ENCODE results near the gene ADCY2.

ADCY2 gene

GRCh38 chr5:7848296-7848695 is 452.4 kb downstream of the ADCY2 start:
- Histone ChIP-seq H3K27me3 (ENCODE audit: control insufficient read depth, insufficient read depth, low read length) (peaks cover 34% of the 10 kb centered on the region), H3K4me3 (ENCODE audit: low read depth, low read length) (no peak overlapping the region), H3K36me3 (ENCODE audit: control insufficient read depth, insufficient read depth, low read length) (no peaks in the 10 kb centered on the region), H3K9ac (ENCODE audit: low read length) (no peak overlapping the region), H3K9me3 (ENCODE audit: control insufficient read depth, insufficient read depth, low read depth, low read length) (no peaks in the 10 kb centered on the region), H3K4me1 (ENCODE audit: control insufficient read depth, insufficient read depth, low read length) (peaks cover 6% of the 10 kb centered on the region; the same call in 1 of the 2 replicates), H3K27ac (ENCODE audit: low read depth, low read length) (no peak overlapping the region)

GRCh38 chr5:7849681-7850394 is 453.9 kb downstream of the ADCY2 start:
- H3K27ac ChIP-seq (ENCODE audit: low read depth, low read length): no peak overlapping the region
- H3K4me3 ChIP-seq (ENCODE audit: low read depth, low read length): peak overlapping the region; percentile 84
- H3K9ac ChIP-seq (ENCODE audit: low read length): peak overlapping the region; percentile 24
- peaks cover 6% of the 10 kb centered on the region; the same call in 1 of the 2 replicates for H3K4me1 ChIP-seq (ENCODE audit: control insufficient read depth, insufficient read depth, low read length)
- H3K36me3 ChIP-seq (ENCODE audit: control insufficient read depth, insufficient read depth, low read length): no peaks in the 10 kb centered on the region
- no peaks in the 10 kb centered on the region for H3K9me3 ChIP-seq (ENCODE audit: control insufficient read depth, insufficient read depth, low read depth, low read length)
- peaks cover 27% of the 10 kb centered on the region for H3K27me3 ChIP-seq (ENCODE audit: control insufficient read depth, insufficient read depth, low read length)

GRCh38 chr5:7850395-7851239 is 454.7 kb downstream of the ADCY2 start, which contains the start of gene CFAP90:
Gene CFAP90, minus strand, starts transcription at chr5:7851133. Its CDS starts 112 bp downstream, at chr5:7851021.
- H3K27me3 ChIP-seq (ENCODE audit: control insufficient read depth, insufficient read depth, low read length): peaks cover 27% of the 10 kb centered on the region
- H3K36me3 ChIP-seq (ENCODE audit: control insufficient read depth, insufficient read depth, low read length): no peaks in the 10 kb centered on the region
- no peak within 1 kb of the TSS for H3K27ac ChIP-seq (ENCODE audit: low read depth, low read length)
- H3K9me3 ChIP-seq (ENCODE audit: control insufficient read depth, insufficient read depth, low read depth, low read length): no peaks in the 10 kb centered on the region
- peaks cover 6% of the 10 kb centered on the region; the same call in 1 of the 2 replicates for H3K4me1 ChIP-seq (ENCODE audit: control insufficient read depth, insufficient read depth, low read length)
- H3K9ac ChIP-seq (ENCODE audit: low read length): peak within 1 kb of the TSS; percentile 71
- H3K4me3 ChIP-seq (ENCODE audit: low read depth, low read length): peak within 1 kb of the TSS; percentile 87

- peaks cover 27% of the 10 kb centered on the region for H3K27me3 ChIP-seq (ENCODE audit: control insufficient read depth, insufficient read depth, low read length)
- H3K27ac ChIP-seq (ENCODE audit: low read depth, low read length): no peak overlapping the region
- no peaks in the 10 kb centered on the region for H3K9me3 ChIP-seq (ENCODE audit: control insufficient read depth, insufficient read depth, low read depth, low read length)
- no peak overlapping the region for H3K9ac ChIP-seq (ENCODE audit: low read length)
- H3K4me1 ChIP-seq (ENCODE audit: control insufficient read depth, insufficient read depth, low read length): peaks cover 6% of the 10 kb centered on the region; the same call in 1 of the 2 replicates
- no peaks in the 10 kb centered on the region for H3K36me3 ChIP-seq (ENCODE audit: control insufficient read depth, insufficient read depth, low read length)
- H3K4me3 ChIP-seq (ENCODE audit: low read depth, low read length): peak overlapping the region; percentile 87
These were observed 455.3 kb downstream of the ADCY2 start for GRCh38 chr5:7851240-7851592.

- peaks cover 6% of the 10 kb centered on the region; the same call in 1 of the 2 replicates for H3K4me1 ChIP-seq (ENCODE audit: control insufficient read depth, insufficient read depth, low read length)
- H3K36me3 ChIP-seq (ENCODE audit: control insufficient read depth, insufficient read depth, low read length): no peaks in the 10 kb centered on the region
- peak overlapping the region; percentile 87 for H3K4me3 ChIP-seq (ENCODE audit: low read depth, low read length)
- peaks cover 27% of the 10 kb centered on the region for H3K27me3 ChIP-seq (ENCODE audit: control insufficient read depth, insufficient read depth, low read length)
- no peaks in the 10 kb centered on the region for H3K9me3 ChIP-seq (ENCODE audit: control insufficient read depth, insufficient read depth, low read depth, low read length)
- no peak overlapping the region for H3K27ac ChIP-seq (ENCODE audit: low read depth, low read length)
- H3K9ac ChIP-seq (ENCODE audit: low read length): no peak overlapping the region
These were observed 455.8 kb downstream of the ADCY2 start for GRCh38 chr5:7851617-7852289.

- no peaks in the 10 kb centered on the region for H3K36me3 ChIP-seq (ENCODE audit: control insufficient read depth, insufficient read depth, low read length)
- H3K4me3 ChIP-seq (ENCODE audit: low read depth, low read length): no peak overlapping the region
- H3K4me1 ChIP-seq (ENCODE audit: control insufficient read depth, insufficient read depth, low read length): peaks cover 6% of the 10 kb centered on the region; the same call in 1 of the 2 replicates
- H3K27me3 ChIP-seq (ENCODE audit: control insufficient read depth, insufficient read depth, low read length): peaks cover 27% of the 10 kb centered on the region
- no peaks in the 10 kb centered on the region for H3K9me3 ChIP-seq (ENCODE audit: control insufficient read depth, insufficient read depth, low read depth, low read length)
- no peak overlapping the region for H3K9ac ChIP-seq (ENCODE audit: low read length)
- no peak overlapping the region for H3K27ac ChIP-seq (ENCODE audit: low read depth, low read length)
These were observed 456.6 kb downstream of the ADCY2 start for GRCh38 chr5:7852542-7852941.

- H3K9me3 ChIP-seq (ENCODE audit: control insufficient read depth, insufficient read depth, low read depth, low read length): no peaks in the 10 kb centered on the region
- no peak overlapping the region for H3K9ac ChIP-seq (ENCODE audit: low read length)
- H3K36me3 ChIP-seq (ENCODE audit: control insufficient read depth, insufficient read depth, low read length): no peaks in the 10 kb centered on the region
- H3K4me1 ChIP-seq (ENCODE audit: control insufficient read depth, insufficient read depth, low read length): peaks cover 6% of the 10 kb centered on the region; the same call in 1 of the 2 replicates
- peaks cover 27% of the 10 kb centered on the region for H3K27me3 ChIP-seq (ENCODE audit: control insufficient read depth, insufficient read depth, low read length)
- no peak overlapping the region for H3K27ac ChIP-seq (ENCODE audit: low read depth, low read length)
- no peak overlapping the region for H3K4me3 ChIP-seq (ENCODE audit: low read depth, low read length)
These were observed 457.1 kb downstream of the ADCY2 start for GRCh38 chr5:7852988-7853387.

- Histone ChIP-seq H3K9me3 (ENCODE audit: control insufficient read depth, insufficient read depth, low read depth, low read length) (no peaks in the 10 kb centered on the region), H3K4me3 (ENCODE audit: low read depth, low read length) (no peak overlapping the region), H3K36me3 (ENCODE audit: control insufficient read depth, insufficient read depth, low read length) (peaks cover 20% of the 10 kb centered on the region), H3K9ac (ENCODE audit: low read length) (no peak overlapping the region), H3K27me3 (ENCODE audit: control insufficient read depth, insufficient read depth, low read length) (peaks cover 10% of the 10 kb centered on the region), H3K4me1 (ENCODE audit: control insufficient read depth, insufficient read depth, low read length) (no peaks in the 10 kb centered on the region), H3K27ac (ENCODE audit: low read depth, low read length) (no peak overlapping the region)
These were observed 459.7 kb downstream of the ADCY2 start for GRCh38 chr5:7855611-7856010.

GRCh38 chr5:7856855-7857254 is 460.9 kb downstream of the ADCY2 start:
- Histone ChIP-seq H3K36me3 (ENCODE audit: control insufficient read depth, insufficient read depth, low read length) (peaks cover 30% of the 10 kb centered on the region), H3K27me3 (ENCODE audit: control insufficient read depth, insufficient read depth, low read length) (peaks cover 3% of the 10 kb centered on the region; the same call in 1 of the 2 replicates), H3K9me3 (ENCODE audit: control insufficient read depth, insufficient read depth, low read depth, low read length) (no peaks in the 10 kb centered on the region), H3K9ac (ENCODE audit: low read length) (no peak overlapping the region), H3K4me3 (ENCODE audit: low read depth, low read length) (no peak overlapping the region), H3K4me1 (ENCODE audit: control insufficient read depth, insufficient read depth, low read length) (no peaks in the 10 kb centered on the region), H3K27ac (ENCODE audit: low read depth, low read length) (no peak overlapping the region)

GRCh38 chr5:7857361-7857760 is 461.4 kb downstream of the ADCY2 start:
- Histone ChIP-seq H3K4me3 (ENCODE audit: low read depth, low read length) (no peak overlapping the region), H3K9ac (ENCODE audit: low read length) (no peak overlapping the region), H3K36me3 (ENCODE audit: control insufficient read depth, insufficient read depth, low read length) (peaks cover 35% of the 10 kb centered on the region), H3K27me3 (ENCODE audit: control insufficient read depth, insufficient read depth, low read length) (no peaks in the 10 kb centered on the region), H3K4me1 (ENCODE audit: control insufficient read depth, insufficient read depth, low read length) (no peaks in the 10 kb centered on the region), H3K27ac (ENCODE audit: low read depth, low read length) (no peak overlapping the region), H3K9me3 (ENCODE audit: control insufficient read depth, insufficient read depth, low read depth, low read length) (no peaks in the 10 kb centered on the region)

Measured in HUES6 (cell line).